GM12874 (cell line): ENCODE results near the gene CHRD.

ENCODE experiments used
- TF ChIP-seq, protein P1 (sequence below): IDR thresholded peaks from 2 replicates; pipeline ENCODE4 v1.5.1; 2011; ENCODE audit warnings: low read depth, mild to moderate bottlenecking, control low read depth, low read length, moderate library complexity; ENCODE audit not compliant: insufficient read depth

CHRD gene

DNA sequence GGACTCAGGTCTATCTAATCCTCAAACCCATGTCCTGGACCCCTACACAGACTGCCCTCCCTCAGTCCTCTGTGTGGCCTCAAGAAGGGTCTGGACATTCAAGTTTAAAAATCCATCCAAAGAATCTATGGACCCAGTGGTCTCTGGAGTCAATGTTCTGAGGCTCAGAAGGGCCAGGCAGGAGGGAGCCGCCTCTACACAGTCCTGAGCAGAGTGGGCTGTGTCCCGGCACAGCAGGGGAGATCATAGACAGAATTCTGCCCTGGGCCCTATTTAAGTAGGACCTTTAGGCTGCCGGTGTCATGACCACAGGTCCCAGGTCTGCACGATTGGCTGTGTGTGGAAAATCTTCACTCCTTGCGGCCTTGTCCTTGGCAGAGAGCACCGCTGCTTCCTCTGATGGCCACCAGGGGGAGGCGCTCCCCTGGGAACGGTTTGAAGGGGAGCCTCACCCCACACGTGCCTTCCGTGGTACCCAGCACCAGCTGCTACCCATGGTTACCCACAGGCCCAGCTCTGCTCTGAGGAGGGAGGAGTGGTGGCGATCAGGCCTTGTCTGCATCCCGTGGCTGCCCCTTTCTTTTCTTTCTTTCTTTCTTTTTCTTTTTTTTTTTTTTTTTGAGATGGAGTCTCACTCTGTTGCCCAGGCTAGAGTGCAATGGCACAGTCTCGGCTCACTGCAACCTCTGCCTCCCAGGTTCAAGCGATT, 37.9 kb downstream of the CHRD start:
- TF ChIP-seq, protein P1, sequence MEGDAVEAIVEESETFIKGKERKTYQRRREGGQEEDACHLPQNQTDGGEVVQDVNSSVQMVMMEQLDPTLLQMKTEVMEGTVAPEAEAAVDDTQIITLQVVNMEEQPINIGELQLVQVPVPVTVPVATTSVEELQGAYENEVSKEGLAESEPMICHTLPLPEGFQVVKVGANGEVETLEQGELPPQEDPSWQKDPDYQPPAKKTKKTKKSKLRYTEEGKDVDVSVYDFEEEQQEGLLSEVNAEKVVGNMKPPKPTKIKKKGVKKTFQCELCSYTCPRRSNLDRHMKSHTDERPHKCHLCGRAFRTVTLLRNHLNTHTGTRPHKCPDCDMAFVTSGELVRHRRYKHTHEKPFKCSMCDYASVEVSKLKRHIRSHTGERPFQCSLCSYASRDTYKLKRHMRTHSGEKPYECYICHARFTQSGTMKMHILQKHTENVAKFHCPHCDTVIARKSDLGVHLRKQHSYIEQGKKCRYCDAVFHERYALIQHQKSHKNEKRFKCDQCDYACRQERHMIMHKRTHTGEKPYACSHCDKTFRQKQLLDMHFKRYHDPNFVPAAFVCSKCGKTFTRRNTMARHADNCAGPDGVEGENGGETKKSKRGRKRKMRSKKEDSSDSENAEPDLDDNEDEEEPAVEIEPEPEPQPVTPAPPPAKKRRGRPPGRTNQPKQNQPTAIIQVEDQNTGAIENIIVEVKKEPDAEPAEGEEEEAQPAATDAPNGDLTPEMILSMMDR = peak; percentile 95

DNA sequence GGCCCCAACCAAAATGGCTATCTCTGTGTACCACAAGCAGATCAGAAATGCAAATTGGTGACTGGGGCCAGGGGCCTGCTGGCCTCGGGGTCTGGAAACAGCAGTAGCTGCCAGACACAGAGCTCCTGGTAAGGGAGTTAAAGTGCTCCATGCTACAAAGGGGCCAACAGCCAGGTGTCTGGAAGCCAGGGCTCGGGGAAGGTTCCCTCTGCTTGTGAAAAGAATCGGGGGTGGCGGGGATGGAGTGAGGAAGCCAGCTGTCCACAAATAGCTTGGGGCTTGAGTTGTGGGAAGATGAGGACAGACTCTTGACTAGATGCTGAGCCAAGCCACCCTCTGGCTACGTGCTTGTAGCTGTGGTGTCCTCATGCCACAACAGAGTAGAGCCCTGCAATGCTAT, 39.3 kb downstream of the CHRD start:
- TF ChIP-seq, protein P1 = no peak

DNA sequence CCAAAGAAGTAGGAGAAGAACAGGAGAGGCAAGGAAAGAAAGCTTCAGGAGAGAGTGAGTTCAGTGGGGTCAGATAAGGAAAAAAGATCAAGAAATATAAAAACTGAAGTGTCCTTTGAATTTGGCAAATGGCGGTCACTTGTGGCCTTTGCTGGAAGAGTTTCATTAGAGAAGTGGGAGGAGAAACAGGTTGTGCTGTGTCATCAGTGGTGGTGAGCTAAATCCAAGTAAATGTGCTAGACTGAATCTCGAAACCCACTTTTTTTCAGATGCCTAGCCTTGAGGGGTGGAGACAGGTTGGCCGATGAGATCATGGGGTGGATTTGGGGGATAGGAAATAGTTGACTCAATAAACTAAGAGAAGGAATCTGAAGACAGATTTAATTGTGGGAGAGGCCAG, 43.7 kb downstream of the CHRD start:
- TF ChIP-seq, protein P1 = no peak

DNA sequence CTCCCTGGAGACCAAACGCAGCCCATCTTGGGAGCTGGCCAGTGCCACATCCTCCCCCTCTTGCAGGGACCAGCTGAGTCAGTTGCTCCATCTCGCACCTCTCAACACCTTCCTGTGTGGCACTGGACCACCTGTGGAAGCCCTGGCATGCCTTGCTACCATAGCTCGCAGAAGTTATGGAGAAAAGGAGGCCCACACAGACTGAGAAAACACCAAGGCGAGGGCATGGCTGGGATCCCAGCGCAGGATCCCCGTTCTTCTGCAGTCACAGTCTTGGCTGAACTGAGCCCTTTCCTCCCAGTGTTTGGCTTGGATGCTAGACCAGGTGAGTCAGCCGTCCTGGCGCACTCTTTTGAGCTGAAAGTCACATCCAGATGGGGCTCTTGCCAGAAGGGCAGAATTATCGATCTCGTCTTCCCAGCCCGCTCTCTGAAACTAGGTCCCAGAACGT, 46.9 kb downstream of the CHRD start:
- TF ChIP-seq, protein P1 = no peak

DNA sequence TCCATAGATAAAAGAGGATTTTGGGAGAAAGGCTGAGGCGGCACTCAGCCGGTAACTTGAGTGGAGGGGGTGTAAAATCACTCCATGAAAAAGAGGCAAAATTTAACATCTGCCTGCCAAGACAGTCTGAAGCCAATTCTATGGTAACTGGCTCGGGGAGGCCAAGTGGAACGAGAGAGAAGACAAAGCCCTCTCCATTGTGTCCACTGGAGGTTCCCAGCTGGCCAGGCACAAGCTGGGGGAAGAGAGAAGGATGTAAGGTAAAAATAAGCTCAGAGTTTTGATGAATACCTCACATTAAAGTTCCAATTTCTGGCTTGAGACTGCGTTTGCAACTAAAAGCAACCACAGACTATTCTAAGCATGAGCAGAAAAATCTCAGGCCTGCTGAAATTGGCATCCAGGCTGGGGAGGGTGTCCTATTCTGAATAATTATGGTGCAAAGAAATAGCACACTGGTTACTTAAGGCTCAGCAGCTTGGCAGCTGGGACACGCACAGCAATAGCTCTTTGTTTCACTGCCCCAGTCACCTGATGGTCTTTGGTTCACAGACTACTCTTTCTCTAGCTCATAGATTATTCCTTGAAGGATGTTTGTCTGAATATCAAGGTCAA, 48.8 kb downstream of the CHRD start:
- TF ChIP-seq, protein P1 = no peak

DNA sequence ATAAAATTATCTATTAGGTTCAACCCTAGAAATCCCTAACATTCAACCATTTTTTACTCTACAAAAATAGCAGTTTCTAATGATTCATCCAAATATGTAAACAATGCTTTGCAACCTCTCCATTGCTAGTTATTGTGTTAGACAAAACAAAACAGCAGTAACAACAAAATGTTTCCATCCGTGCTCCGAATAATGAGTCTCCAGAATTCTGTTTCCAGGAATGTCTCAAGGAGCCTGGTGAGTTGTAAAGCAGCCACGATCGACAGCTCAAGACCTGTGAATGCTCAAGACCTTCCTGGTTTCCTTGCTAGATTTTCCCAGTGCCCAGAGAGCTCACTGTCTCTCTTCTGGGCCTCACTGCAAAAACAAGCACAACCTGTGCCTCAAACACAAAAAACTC, 49.9 kb downstream of the CHRD start:
- TF ChIP-seq, protein P1 = no peak

DNA sequence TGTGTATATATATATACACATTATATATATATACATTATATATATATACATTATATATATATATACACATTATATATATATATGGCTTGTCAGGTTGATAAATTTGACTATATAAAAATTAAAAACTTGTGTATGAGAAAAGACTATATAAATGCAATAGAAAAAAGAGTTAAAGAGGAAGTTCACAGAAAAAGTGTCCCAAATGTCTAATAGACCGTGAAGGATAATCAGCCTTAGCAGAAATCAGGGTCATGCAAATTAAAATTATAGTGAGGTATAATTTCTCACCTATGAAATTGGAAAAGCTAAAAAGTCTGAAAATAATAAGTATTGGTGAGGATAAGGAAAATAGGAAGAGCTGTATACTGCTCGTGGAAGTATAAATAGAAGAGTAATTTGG, 51.1 kb downstream of the CHRD start:
- TF ChIP-seq, protein P1 = no peak
